LHCN-M2 (cell line): ENCODE measurements around the gene ZNF362. TPM values are rescaled to one million over a fixed set of nuclear protein-coding genes. Genes with fewer than 3 reads are reported as not detected.

Source experiments
- DNase-seq: peaks from one replicate; pipeline ENCODE4 v3.0.0-alpha.2; 2012; ENCODE audit warnings: low read depth
- total RNA-seq: library from RNA; depleted of rRNA; stranded (reverse); fragments of >200 nt; gene quantifications from 2 replicates; pipeline ENCODE4 v1.2.3, GENCODE V29; 2014

The ZNF362 gene
- total RNA-seq, 1 experiment from 2014 or later, result 15.7 TPM

DNA sequence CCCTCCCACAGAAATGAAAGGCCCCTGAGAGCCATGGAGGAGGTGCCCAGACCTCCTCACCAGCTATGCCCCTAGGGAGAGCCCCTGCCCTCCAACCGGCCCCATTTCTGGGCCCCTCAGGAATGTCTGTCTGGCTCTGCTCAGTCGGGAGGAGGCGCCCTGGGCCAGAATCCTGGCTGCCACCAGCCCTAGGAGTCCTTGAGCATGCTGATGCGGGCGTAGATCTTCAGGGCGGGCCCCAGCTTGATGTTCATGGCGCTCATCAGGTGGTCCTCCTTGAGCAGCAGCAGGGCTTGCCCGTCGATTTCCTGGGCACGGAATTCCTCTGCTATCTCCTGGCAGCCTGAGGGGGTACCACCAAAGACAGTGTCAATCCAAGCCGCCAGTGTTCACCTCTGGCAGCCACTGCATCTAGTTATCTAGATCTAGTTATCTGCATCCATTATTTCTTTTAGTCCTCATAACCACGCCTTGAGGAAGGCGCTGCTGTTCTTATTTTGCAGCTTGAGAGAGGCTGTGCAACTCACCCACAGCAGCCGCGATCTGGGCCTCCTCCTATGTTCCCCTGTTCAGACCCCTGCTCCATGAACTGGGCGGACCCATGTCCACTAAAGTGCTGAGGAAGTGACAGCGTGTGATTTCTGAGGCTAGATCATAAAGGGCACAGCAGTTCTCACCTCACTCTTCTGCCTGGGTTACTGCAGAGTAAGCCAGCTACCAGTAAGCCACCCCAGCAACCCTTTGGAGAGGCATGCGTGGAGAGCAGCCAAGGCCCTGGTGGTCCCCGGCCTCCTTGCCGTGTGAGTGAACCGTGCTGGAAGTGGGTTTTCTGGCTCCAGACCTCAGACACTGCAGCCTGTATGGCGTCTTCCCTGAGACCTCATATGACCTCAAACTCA is 68.6 kb downstream of the ZNF362 start:
- no peak for DNase-seq

DNA sequence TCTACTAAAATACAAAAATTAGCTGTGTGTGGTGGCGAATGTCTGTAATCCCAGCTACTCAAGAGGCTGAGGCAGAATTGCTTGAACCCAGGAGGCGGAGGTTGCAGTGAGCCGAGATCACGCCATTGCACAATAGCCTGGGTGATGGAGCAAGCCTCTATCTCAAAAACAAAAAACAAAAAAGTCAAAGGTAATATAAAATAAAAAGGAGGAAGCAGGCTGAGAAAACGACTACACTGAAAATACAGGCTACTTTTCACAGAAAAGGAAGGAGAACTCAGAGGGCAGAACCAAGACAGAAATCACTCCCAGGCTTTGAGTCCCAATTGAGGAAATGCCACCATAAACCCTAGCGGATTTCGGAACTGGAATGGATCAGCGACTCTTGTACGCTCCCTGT is 70.5 kb downstream of the ZNF362 start:
- DNase-seq, result no peak

DNA sequence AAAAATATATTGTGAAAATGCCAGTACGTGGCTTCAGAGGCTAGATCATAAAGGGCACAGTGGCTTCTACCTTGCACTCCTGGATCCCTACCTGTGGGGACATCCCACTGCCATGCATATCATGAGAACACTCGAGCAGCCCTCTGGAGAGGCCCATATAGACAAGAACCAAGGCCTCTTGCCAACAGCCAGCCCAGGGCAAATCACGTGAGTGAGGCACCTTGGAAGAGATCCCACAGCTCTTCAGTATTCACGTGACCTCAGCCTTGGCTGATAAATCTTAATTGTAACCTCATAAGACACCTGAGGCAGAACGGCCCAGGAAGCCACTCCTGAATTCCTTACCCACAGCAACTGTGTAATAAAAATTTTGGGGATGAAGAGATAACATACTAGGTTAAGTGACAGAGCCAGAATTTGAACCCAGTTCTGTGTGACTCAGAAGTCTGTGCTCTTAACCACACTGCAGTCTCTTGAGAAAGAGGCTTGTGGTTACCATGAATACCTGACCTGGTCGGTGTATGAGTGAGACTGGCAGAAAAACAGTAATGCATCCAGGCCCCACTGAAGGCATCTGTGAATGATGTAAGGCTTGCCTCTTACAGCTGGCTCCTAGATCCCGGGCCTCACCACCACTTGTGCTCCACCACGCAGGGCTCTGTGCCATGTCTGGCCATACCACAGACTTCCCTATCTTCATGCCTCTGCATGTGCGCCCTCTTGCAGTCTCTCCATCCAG is 71.5 kb downstream of the ZNF362 start:
- peak; percentile 99 for DNase-seq

DNA sequence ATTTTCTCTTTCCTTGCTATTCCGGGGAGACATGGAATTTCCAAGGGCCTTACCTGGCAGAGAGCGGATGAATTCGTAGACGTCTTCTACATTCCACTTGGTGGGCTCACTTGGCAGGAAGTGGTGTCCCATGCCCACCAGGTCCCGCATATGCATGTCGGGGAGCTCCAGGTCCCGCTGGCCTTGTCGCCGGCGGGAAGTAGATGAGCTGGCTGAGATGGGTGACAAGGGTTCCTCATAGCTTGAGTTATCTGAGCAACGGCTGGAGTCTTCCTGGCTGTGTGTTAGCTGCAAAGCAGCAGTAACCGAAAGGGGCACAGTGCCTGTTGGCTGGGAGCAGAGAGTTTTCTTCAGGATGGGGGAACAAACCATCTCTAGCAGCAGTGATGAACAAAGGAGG is 72.5 kb downstream of the ZNF362 start:
- DNase-seq, result no peak

DNA sequence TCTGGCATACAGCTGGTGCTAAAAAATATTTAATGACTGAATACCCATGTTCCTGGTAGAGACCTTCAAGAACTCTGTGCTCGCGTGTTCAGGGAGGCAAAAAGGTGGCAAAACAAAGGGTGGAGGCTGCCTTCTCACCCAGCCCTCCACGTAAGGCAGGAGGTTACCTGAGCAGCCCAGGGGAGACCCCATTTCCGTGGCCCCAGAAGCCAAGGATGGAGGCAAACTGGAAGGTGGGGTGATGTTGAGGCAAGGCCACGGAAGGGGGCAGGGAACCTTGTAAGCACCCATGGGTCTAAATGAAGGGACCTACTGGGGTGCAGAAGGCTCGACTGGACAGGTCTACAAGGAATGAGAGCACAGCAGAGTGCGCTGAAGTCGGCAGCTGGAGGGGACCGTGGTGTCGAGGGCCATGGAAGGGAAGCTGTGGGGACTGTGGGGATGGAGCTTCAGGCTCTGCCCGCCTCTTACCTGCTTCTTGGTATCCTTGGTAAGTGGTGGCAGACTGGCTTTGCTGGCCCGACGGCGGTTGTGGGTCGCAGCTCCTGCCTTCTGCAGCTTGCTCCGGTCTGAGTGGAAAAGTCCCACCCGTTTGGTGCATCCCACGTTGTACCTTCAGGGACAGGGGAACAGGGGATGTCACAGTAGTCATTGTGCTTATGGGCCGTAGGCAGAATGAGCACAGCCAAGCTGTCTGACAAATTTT is 73.5 kb downstream of the ZNF362 start:
- no peak for DNase-seq

DNA sequence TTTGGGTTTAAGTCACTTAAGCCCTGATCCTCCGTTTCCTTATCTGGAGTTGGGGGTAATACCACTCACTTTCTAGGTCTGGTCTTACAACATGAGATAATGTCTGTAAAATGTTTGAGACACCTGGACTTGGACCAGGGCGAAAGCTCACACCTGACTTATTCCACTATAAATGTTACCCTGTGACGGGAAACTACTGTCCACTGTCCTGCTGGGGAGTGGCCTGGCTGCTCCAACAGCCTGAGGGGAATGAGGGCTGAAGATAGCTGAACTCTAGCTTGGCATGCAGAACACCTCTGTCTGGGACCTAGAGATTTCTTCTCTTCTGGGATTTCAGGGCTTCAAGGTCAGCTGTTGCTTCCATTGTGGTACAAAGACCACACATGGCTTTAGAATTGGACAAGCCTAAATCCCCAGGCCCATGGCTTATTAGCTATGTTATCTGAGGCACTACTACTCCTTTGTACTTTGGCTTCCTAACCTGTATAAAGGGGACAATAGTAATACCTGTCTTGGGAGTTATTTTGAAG is 74.1 kb downstream of the ZNF362 start:
- DNase-seq, result no peak

DNA sequence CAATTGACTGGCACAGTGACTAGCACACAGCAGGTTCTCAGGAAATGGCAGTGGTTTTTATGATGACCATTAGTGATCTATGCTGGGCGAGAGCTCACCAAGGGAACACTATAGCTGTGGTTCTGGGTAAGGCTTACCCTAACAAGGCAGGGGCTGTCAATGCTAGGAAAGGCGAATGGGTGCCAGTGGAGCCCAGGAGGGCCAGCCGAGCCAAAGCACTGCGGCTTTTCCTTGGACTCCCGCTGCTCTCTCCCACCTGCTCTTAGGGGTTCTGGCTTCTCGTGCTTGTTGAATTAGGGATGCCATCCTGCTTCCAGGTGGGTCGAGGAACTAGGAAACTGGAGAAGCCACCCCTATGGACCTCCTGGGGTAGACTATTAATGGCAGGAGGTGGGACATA is 74.6 kb downstream of the ZNF362 start:
- no peak for DNase-seq

DNA sequence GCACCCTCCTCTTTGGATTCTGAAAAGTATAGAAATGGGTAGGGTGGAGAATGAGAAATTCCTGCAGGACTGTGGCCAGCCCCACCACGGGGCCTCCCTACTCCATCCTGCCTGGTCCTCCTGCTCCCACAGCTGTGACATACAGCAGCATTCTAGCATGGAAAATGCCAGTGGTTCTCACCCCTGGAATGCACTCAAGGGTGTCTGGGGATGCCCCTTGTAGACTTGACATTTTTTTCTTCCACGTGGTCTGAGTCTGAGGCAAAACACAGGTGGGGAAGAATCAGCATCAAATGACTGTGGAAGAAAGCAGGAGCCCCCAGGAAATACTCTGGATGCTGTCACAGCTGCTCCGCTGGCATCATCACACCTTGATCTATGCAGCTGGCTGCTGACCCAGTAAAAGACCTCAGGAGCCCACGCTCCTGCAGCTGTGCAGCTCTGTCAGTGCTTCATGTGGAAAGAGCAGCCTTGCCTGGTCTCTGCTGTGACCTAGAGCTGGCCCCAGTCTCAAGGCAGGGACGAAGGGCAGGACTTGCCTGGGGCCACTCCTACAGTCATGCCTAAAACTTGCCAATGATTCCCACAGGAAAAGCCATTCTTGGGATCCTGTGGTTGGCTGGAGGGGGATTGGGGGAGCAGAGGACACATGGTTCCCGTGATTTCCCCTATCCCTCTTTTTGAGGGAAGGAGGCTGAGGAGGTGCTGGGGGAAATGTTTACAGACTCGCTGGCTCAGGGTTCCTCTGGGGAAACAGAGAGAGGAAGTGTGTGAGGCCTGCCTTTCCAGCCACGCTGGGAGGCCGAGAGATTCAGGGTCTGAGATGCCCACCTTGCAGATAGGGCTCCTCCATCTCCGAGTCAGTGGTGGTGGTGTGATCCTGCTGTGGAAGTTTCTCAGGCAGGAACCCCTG is 75.4 kb downstream of the ZNF362 start:
- DNase-seq, result peak; percentile 92

DNA sequence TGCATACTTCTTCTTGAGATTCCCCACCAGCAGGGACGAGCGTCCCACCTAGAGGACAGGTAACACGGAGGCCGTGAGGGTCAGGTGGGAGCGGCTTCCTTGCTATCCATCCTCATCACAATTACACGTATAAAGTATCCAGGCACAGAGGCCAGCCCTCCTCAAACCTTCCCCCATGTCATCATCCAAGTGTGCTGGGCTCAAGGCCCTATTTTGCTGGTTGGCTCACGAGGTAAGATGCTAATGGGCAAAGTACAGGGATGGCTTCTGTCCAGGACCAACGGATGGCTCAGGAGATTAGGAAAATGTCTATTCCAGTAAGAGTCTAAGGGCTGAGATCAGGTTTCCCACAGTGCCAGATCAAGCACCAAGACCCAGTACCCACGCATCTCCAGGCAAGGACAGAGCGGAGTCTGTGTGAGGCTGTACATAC is 76.1 kb downstream of the ZNF362 start:
- peak; percentile 66 for DNase-seq

DNA sequence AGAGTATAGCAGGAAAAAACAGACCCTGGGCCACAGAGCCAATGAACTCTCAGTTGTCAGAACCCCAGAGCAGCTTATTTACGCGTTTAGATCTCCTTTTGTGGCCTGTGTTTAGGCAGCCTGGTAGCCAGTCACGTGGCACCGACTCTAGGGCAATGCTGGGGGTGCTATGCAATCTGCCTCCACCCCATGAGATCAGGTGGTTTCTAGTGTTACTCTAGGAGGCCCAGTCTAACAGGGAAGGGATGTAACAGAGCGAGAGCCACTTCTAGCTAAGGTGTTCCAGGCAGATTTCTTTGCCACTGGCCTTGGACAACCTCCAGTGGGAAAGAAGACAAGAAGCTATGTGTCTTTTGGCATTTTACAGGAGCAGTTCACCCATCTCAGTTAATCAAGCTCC is 76.6 kb downstream of the ZNF362 start:
- DNase-seq, result no peak

DNA sequence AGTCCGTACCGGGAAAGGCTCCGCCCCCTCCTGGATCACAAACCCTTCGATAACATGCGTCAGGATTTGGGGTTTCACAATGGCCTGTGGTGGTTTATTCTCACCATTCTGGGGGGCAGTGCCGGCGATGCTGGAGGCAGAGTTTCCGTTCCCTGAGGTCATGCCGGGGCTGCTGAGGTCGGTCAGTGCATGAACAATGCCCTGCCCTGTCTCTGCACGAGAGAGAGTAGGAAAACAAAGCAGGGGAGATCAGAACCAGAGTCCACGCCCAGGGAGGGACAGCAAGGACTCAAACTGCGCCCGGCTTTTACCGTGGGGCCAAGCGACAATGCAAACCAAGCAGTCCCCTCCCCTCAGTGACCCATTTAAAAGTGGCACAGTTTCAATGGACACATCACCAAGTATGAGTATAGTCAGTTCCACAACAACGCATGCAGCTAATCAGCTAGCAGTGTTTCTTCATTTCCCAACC is 77.8 kb downstream of the ZNF362 start:
- peak; percentile 55 for DNase-seq

DNA sequence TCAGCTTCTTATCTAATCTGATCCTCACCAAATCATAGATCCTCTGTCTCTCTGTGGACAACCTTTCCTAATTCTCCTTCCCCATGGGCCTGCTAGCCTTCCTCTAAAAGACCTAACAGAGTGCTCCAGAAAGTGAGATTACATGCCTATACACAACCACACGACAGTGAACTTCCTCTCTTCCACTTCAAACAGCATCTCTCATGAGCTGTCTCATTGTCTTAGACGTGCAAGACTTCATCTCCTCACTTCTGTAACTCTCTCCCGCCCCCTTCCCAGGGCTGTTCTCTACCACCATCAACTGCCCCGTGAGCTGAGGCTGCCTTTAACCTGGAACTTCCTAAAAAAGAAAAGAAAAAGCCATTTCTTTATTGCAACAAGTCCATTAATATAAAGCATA is 78.7 kb downstream of the ZNF362 start:
- DNase-seq, result no peak

DNA sequence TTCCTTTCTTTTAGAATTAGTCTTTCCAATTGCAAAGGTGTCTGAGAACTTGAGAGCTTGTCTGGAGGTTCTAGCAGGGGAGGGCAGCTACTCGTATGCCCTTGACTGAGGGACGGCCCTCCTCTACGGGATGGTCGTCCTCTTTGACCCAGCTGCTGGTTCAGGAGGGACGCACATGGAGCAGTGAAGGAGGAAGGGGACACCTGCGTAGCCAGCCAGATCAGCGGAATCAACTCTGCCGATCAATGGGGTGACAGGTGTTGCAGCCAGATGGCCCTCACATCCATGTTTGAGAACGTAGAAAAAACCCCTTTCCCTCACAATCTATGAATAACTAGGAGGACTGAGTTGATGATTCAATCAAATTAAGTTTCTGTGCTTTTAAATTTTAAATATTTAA is 80.3 kb downstream of the ZNF362 start:
- DNase-seq, result no peak

DNA sequence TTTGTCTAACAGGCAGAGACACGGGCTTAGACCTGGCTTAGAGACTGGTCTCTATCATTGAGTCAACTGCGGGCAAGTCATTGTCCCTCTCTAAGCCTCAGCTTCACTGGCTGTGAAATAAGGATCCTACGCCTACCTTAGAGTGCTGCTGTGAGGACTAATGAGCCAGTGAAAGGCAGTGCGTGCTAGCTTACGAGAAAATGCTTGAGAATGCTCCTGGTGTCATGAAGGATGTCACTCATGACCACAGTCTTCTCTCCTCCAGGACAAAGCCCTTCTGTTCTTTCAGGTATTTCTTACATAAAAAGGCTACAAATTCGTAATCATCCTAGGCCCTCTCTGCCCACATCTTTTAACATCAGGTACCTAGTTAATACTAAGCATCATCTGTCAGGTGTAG is 81.1 kb downstream of the ZNF362 start:
- DNase-seq, result no peak

DNA sequence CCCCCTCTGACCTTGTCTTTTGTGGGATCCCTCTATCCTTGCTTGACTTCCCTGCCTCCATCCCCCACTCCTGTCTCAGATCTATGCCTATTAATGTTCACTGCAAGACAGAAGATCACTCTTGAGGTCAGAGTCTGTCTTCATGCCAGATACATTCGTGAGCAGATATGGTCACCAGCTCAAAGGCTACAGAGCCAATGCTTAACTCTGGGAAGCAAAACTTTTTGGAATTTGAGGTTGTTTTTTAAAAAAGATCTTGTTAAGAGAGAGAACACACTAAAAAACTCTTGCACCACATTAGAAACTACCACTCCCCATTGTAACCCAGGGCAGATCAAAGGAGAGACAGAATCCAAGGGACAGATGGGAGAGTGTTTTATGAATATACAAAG is 81.8 kb downstream of the ZNF362 start:
- DNase-seq, result peak; percentile 45

DNA sequence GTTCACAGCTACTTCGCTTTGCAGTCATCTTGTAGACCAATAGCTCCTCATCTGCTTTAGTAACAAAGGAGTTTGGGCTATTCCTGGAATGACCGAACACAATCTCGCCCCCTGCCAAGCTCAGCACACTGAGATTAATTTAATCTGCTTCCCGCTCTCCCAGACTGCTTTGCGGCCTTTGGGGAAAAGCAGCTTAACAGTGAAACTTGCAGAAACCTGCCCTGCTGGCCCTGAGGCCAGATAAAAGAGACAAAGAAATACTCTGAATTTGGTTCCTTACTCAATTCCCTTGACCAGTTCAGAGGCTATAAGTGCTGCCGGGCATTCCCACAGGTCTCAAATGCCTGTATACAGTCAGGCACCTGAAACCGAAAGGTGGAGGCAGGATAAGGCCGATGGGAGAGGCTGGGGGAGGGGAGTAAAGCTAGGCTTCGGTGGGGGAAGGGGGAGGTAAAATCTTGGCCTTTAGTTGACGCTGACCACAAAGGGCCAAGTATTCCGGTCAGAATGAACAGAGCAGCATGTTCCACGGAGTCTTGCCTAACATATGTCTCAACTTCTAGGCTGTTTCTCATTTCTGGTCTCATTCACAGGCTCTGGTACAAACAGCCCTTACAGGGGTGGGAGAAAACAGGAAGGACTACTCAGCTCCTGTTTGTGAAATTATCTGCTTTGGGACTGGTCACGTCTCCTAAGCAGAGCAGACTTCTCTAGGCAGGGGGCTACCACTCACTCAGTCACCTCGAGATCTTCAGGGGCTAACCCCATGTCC is 82.3 kb downstream of the ZNF362 start:
- DNase-seq, result peak; percentile 89

DNA sequence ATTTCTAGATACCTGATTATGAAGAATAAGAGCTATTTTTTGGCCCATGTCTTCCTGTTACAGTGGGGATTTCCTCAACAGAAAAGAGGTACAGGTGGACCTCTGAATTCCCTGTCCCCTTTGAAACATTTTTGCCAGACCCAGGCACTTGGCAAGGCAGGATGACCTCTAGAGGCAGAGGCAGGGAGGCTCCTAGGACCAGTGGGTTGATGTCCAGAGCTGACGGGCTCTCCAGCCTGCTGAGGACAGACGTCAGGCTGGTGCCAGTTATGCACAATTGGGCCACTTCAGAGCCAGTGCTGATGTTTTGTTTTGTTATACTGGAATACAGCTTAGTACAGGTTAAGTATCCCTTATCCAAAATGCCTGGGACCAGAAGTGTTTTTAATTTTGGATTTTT is 83.1 kb downstream of the ZNF362 start:
- no peak for DNase-seq

DNA sequence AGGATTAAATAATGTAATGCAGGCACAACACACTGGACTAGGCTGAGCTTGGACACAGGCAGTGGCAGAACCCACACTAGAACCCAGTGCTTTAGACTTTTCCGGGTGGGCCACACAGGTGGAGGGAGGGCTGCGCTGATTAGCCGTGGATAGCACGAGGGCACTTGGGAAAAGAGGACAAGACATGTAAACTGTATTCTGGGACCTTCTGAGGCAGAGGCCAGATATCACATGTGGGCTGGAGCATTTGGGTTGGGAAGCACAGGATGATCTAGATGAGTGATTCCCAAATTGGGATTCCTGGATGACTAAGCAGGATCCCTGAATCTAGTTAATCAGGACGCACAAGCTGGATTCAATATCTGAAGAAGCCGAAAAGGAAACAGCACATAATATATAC is 84.9 kb downstream of the ZNF362 start:
- no peak for DNase-seq

DNA sequence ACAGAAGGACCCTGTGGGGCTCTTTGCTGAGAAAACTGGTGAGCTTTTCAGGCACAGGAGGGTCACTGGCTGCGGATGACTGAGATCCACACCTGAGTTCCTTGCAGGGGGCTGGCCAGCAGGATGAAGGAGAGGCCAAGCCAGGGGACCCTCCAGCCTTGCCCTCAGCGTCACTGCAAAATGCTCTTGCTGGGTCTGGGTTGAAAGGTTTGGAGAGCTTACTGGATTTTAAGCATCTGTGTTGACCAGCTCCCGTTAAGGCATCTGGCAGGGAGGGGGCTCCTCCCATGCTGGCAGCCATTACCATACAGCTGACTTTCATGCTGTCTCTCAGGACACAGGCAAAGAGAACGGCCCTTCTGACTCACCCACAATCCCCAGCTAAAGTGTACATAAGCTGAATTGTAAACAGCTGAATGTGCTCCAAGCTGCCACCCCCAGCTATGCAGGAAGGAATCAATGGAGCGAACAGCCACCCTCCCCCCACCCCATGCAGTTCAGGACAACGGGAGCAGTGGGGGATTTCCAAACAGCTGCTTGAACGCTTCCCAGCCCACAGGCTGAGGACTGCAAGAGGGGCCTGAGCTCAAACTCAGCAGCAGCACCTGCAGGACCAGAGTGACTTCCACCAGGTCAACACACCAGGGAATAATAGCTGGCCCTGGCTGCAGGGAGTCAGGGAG is 85.9 kb downstream of the ZNF362 start:
- DNase-seq, result peak; percentile 99
